Tibial artery (tissue), 4 donors: Measurements from ENCODE around the gene FOXJ3.

Source experiments
- DNase-seq, 2 donors: peaks; one replicate each; pipeline ENCODE4 v3.0.0-alpha.2; 2019
- H3K27ac ChIP-seq, 2 donors: fragments of 200-600 bp; sonication (generic) in 1 of 2; 1 replicate in 1 of 2; 2 replicates in 1 of 2; pipeline ENCODE4 v1.5.1; 2018 to 2019; ENCODE audit warnings: mild to moderate bottlenecking in 1 of 2
- H3K27me3 ChIP-seq, 2 donors: fragments of 200-600 bp; sonication (generic) in 1 of 2; one replicate each; pipeline versions ENCODE4 v1.5.1 to v1.6.0; 2016 to 2019
- H3K36me3 ChIP-seq, 3 donors: fragments of 200-600 bp; sonication (generic) in 2 of 3; one replicate each; pipeline ENCODE4 v1.5.1; 2016 to 2019; ENCODE audit warnings: mild to moderate bottlenecking in 2 of 3
- H3K4me1 ChIP-seq, 4 donors: fragments of 200-600 bp; sonication (generic) in 2 of 4; 1 replicate in 3 of 4; 2 replicates in 1 of 4; pipeline ENCODE4 v1.5.1; 2016 to 2019
- H3K4me3 ChIP-seq, 2 donors: fragments of 200-600 bp; sonication (generic) in 1 of 2; 1 replicate in 1 of 2; 2 replicates in 1 of 2; pipeline ENCODE4 v1.5.1; 2018 to 2019; ENCODE audit warnings: mild to moderate bottlenecking in 2 of 2
- H3K9me3 ChIP-seq, 3 donors: fragments of 200-600 bp; sonication (generic) in 1 of 3; one replicate each; pipeline ENCODE4 v1.5.1; 2016 to 2019
- CTCF ChIP-seq, 2 experiments: fragments of 200-600 bp in 1 of 2; fragments of 450-650 bp in 1 of 2; IDR thresholded peaks; one replicate each; pipeline ENCODE4 v1.5.1; 2017 to 2019; ENCODE audit warnings: antibody characterized with exemption in 2 of 2, mild to moderate bottlenecking in 1 of 2, moderate library complexity in 1 of 2
- intact Hi-C: fragments of 100-400 bp; cut with DNase I; formaldehyde crosslinking; loops from one replicate; pipeline ENCODE4 v1.15.0; 2023; ENCODE audit warnings: low total_unique reads

The FOXJ3 gene

GRCh38 chr1:42181687-42182086, 153.3 kb downstream of the FOXJ3 start:
- H3K9me3 ChIP-seq = no peaks in the 10 kb centered on the region
- TF ChIP-seq CTCF (IDR thresholded peaks at IDR 0.05) = no peak
- intact Hi-C loops = no loop called here

GRCh38 chr1:42179900-42180329, 155.1 kb downstream of the FOXJ3 start:
- intact Hi-C loops = loop anchor here (10.0 kb wide), 1 partner anchor 155 kb away; the partner anchor contains the start of gene FOXJ3
- no peak for TF ChIP-seq CTCF (IDR thresholded peaks at IDR 0.05)
- no peak for DNase-seq
- Histone ChIP-seq H3K27me3 (no peaks in the 10 kb centered on the region), H3K36me3 (peaks cover 9 to 25% (median 16%) of the 10 kb centered on the region in 3 donors), H3K4me1 (peaks cover 0 to 21% (median 7%) of the 10 kb centered on the region in 4 donors), H3K9me3 (no peaks in the 10 kb centered on the region), H3K4me3 (no peak overlapping the region), H3K27ac (no peak overlapping the region)

More at GRCh38 chr1:42181687-42182086, 153.3 kb downstream of the FOXJ3 start:
- Histone ChIP-seq H3K4me1 (peaks cover 0 to 21% (median 7%) of the 10 kb centered on the region in 4 donors), H3K27me3 (no peaks in the 10 kb centered on the region), H3K27ac (no peak overlapping the region), H3K4me3 (no peak overlapping the region), H3K36me3 (peaks cover 4 to 25% (median 19%) of the 10 kb centered on the region in 3 donors)
- DNase-seq = no peak

GRCh38 chr1:42179275-42179674, 155.8 kb downstream of the FOXJ3 start:
- intact Hi-C loops = loop anchor here (10.0 kb wide), 1 partner anchor 156 kb away; the partner anchor contains the start of gene FOXJ3
- peaks cover 0 to 21% (median 7%) of the 10 kb centered on the region in 4 donors for H3K4me1 ChIP-seq
- H3K9me3 ChIP-seq = no peaks in the 10 kb centered on the region
- peaks cover 5 to 20% (median 16%) of the 10 kb centered on the region in 3 donors for H3K36me3 ChIP-seq
- DNase-seq = no peak
- no peak for TF ChIP-seq CTCF (IDR thresholded peaks at IDR 0.05)
- H3K27me3 ChIP-seq = no peaks in the 10 kb centered on the region
- H3K27ac ChIP-seq = no peak overlapping the region
- no peak overlapping the region for H3K4me3 ChIP-seq

GRCh38 chr1:42178249-42178648, 156.8 kb downstream of the FOXJ3 start:
- no peak for TF ChIP-seq CTCF (IDR thresholded peaks at IDR 0.05)
- peaks cover 5 to 16% (median 13%) of the 10 kb centered on the region in 3 donors for H3K36me3 ChIP-seq
- intact Hi-C loops = loop anchor here (10.0 kb wide), 1 partner anchor 157 kb away; the partner anchor contains the start of gene FOXJ3
- H3K27ac ChIP-seq = no peak overlapping the region
- H3K27me3 ChIP-seq = no peaks in the 10 kb centered on the region
- peaks cover 0 to 25% (median 11%) of the 10 kb centered on the region in 4 donors for H3K4me1 ChIP-seq
- H3K4me3 ChIP-seq = no peak overlapping the region
- H3K9me3 ChIP-seq = no peaks in the 10 kb centered on the region
- no peak for DNase-seq

- DNase-seq = no peak
- Histone ChIP-seq H3K4me3 (no peak overlapping the region), H3K9me3 (no peaks in the 10 kb centered on the region), H3K4me1 (peaks cover 0 to 30% (median 14%) of the 10 kb centered on the region in 4 donors), H3K27ac (no peak overlapping the region), H3K27me3 (no peaks in the 10 kb centered on the region), H3K36me3 (peaks cover 5 to 16% (median 13%) of the 10 kb centered on the region in 3 donors)
- no peak for TF ChIP-seq CTCF (IDR thresholded peaks at IDR 0.05)
- intact Hi-C loops = loop anchor here (10.0 kb wide), 1 partner anchor 157 kb away; the partner anchor contains the start of gene FOXJ3
Observed at GRCh38 chr1:42177541-42177981, 157.5 kb downstream of the FOXJ3 start.
